GM18499 (cell line): ENCODE results near the gene ITM2B.
A peak's percentile ranks its signal among the peaks of the same experiment; 100 is the strongest.
"Not testable (repeated sequence)": the region's sequence is repeated elsewhere in the genome, so short reads cannot be mapped to it uniquely, and the experiment has no call there.

Experiments
- ATAC-seq: cut with Tn5 transposase; IDR thresholded peaks from one replicate; pipeline ENCODE4 v1.9.1; 2021; ENCODE audit warnings: moderate number of reproducible peaks; ENCODE audit not compliant: insufficient read depth, unreplicated experiment

The ITM2B gene

GRCh38 chr13:48233046-48233888 is at the start of gene ITM2B:
TSS of gene ITM2B (plus strand) at chr13:48233206. CDS start at chr13:48233361, 155 bp downstream.
- no peak for ATAC-seq

GRCh38 chr13:48184260-48184659 is 48.7 kb upstream of the ITM2B start:
- no peak for ATAC-seq

- no peak for ATAC-seq
Observed at GRCh38 chr13:48185018-48185417, 48.0 kb upstream of the ITM2B start.

- no peak for ATAC-seq
Observed at GRCh38 chr13:48186722-48187121, 46.3 kb upstream of the ITM2B start.

GRCh38 chr13:48188131-48188530 is 44.9 kb upstream of the ITM2B start:
- no peak for ATAC-seq

- no peak for ATAC-seq
Observed at GRCh38 chr13:48188601-48189000, 44.4 kb upstream of the ITM2B start.

GRCh38 chr13:48189171-48189570 is 43.8 kb upstream of the ITM2B start:
- ATAC-seq, result no peak

- ATAC-seq, result no peak
Observed at GRCh38 chr13:48192411-48192935, 40.5 kb upstream of the ITM2B start.

GRCh38 chr13:48194379-48194754 is 38.6 kb upstream of the ITM2B start:
- ATAC-seq, result peak; percentile 70

GRCh38 chr13:48199404-48199946 is 33.5 kb upstream of the ITM2B start:
- no peak for ATAC-seq

GRCh38 chr13:48201044-48201443 is 32.0 kb upstream of the ITM2B start:
- ATAC-seq, result no peak

- ATAC-seq, result not testable (repeated sequence)
Observed at GRCh38 chr13:48207207-48207606, 25.8 kb upstream of the ITM2B start.

GRCh38 chr13:48210178-48210577 is 22.8 kb upstream of the ITM2B start:
- no peak for ATAC-seq

- ATAC-seq, result no peak
Observed at GRCh38 chr13:48214519-48215121, 18.4 kb upstream of the ITM2B start.

- not testable (repeated sequence) for ATAC-seq
Observed at GRCh38 chr13:48215511-48216203, 17.3 kb upstream of the ITM2B start.

GRCh38 chr13:48216204-48216711 is 16.7 kb upstream of the ITM2B start:
- no peak for ATAC-seq

- ATAC-seq, result no peak
Observed at GRCh38 chr13:48220592-48220980, 12.4 kb upstream of the ITM2B start.

GRCh38 chr13:48220981-48221685 is 11.9 kb upstream of the ITM2B start:
- ATAC-seq, result no peak

GRCh38 chr13:48221686-48222187 is 11.3 kb upstream of the ITM2B start:
- ATAC-seq, result no peak
